GM23338 (cell line): ENCODE measurements around the gene RAD18.

Experiments
- CREB1 ChIP-seq: fragments of 250-450 bp; sonication (Bioruptor Pico); IDR thresholded peaks from 2 replicates; pipeline ENCODE4 v1.5.0; 2020; ENCODE audit warnings: low read depth, mild to moderate bottlenecking, moderate library complexity
- EZH2 ChIP-seq: fragments of 200-600 bp; sonication (generic); IDR thresholded peaks from one replicate; pipeline ENCODE4 v1.8.0; 2017; ENCODE audit warnings: antibody characterized with exemption, mild to moderate bottlenecking, low read depth; ENCODE audit not compliant: unreplicated experiment
- EZH2phosphoT487 ChIP-seq: fragments of 200-600 bp; sonication (generic); IDR thresholded peaks from one replicate; pipeline ENCODE4 v1.8.1; 2018; ENCODE audit warnings: antibody characterized with exemption; ENCODE audit not compliant: unreplicated experiment
- JUNB ChIP-seq: IDR thresholded peaks from one replicate; pipeline ENCODE4 v1.6.1; 2016; ENCODE audit warnings: antibody characterized with exemption; ENCODE audit not compliant: unreplicated experiment
- NANOG ChIP-seq: IDR thresholded peaks from 2 replicates; pipeline ENCODE4 v1.6.1; 2016; ENCODE audit warnings: antibody characterized with exemption, borderline replicate concordance
- POLR2AphosphoS5 ChIP-seq: IDR thresholded peaks from 2 replicates; pipeline ENCODE4 v1.6.1; 2016; ENCODE audit warnings: antibody characterized with exemption, low read depth
- STAT1 ChIP-seq: IDR thresholded peaks from one replicate; pipeline ENCODE4 v1.6.1; 2016; ENCODE audit warnings: antibody characterized with exemption; ENCODE audit not compliant: unreplicated experiment
- ZNF114 ChIP-seq: fragments of 250-450 bp; sonication (Bioruptor Pico); IDR thresholded peaks from 2 replicates; pipeline ENCODE4 v1.5.0; 2020; ENCODE audit warnings: mild to moderate bottlenecking, moderate library complexity
- ZNF331 ChIP-seq: fragments of 250-450 bp; sonication (Bioruptor Pico); IDR thresholded peaks from 2 replicates; pipeline ENCODE4 v1.5.0; 2020; ENCODE audit warnings: low read depth, mild to moderate bottlenecking, moderate library complexity
- ZNF462 ChIP-seq: fragments of 250-450 bp; sonication (Bioruptor Pico); IDR thresholded peaks from 2 replicates; pipeline ENCODE4 v1.5.0; 2020; ENCODE audit warnings: mild to moderate bottlenecking, moderate library complexity
- TF ChIP-seq, protein P1 (sequence below), 2 experiments: fragments of 200-600 bp in 1 of 2; sonication (generic) in 1 of 2; conservative IDR thresholded peaks; 2 replicates each; pipeline versions ENCODE4 v1.5.1 to v1.6.1; 2016 to 2017; ENCODE audit warnings: antibody characterized with exemption in 2 of 2, low read depth in 2 of 2, mild to moderate bottlenecking in 2 of 2, moderate library complexity in 1 of 2
- TF ChIP-seq, protein P2 (sequence below): IDR thresholded peaks from one replicate; pipeline ENCODE4 v1.6.1; 2018; ENCODE audit warnings: antibody characterized with exemption; ENCODE audit not compliant: unreplicated experiment

- TF ChIP-seq, protein P1, sequence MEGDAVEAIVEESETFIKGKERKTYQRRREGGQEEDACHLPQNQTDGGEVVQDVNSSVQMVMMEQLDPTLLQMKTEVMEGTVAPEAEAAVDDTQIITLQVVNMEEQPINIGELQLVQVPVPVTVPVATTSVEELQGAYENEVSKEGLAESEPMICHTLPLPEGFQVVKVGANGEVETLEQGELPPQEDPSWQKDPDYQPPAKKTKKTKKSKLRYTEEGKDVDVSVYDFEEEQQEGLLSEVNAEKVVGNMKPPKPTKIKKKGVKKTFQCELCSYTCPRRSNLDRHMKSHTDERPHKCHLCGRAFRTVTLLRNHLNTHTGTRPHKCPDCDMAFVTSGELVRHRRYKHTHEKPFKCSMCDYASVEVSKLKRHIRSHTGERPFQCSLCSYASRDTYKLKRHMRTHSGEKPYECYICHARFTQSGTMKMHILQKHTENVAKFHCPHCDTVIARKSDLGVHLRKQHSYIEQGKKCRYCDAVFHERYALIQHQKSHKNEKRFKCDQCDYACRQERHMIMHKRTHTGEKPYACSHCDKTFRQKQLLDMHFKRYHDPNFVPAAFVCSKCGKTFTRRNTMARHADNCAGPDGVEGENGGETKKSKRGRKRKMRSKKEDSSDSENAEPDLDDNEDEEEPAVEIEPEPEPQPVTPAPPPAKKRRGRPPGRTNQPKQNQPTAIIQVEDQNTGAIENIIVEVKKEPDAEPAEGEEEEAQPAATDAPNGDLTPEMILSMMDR (conservative IDR thresholded peaks at IDR 0.05; ENCODE audit: low read depth in 2 of 2), result no peak
- TF ChIP-seq, protein P2, sequence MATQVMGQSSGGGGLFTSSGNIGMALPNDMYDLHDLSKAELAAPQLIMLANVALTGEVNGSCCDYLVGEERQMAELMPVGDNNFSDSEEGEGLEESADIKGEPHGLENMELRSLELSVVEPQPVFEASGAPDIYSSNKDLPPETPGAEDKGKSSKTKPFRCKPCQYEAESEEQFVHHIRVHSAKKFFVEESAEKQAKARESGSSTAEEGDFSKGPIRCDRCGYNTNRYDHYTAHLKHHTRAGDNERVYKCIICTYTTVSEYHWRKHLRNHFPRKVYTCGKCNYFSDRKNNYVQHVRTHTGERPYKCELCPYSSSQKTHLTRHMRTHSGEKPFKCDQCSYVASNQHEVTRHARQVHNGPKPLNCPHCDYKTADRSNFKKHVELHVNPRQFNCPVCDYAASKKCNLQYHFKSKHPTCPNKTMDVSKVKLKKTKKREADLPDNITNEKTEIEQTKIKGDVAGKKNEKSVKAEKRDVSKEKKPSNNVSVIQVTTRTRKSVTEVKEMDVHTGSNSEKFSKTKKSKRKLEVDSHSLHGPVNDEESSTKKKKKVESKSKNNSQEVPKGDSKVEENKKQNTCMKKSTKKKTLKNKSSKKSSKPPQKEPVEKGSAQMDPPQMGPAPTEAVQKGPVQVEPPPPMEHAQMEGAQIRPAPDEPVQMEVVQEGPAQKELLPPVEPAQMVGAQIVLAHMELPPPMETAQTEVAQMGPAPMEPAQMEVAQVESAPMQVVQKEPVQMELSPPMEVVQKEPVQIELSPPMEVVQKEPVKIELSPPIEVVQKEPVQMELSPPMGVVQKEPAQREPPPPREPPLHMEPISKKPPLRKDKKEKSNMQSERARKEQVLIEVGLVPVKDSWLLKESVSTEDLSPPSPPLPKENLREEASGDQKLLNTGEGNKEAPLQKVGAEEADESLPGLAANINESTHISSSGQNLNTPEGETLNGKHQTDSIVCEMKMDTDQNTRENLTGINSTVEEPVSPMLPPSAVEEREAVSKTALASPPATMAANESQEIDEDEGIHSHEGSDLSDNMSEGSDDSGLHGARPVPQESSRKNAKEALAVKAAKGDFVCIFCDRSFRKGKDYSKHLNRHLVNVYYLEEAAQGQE, result no peak
- TF ChIP-seq ZNF114 (CRISPR knock-in tag), result no peak
- no peak for TF ChIP-seq JUNB
- no peak for TF ChIP-seq POLR2AphosphoS5
- no peak for TF ChIP-seq EZH2phosphoT487
- TF ChIP-seq EZH2, result no peak
- no peak for TF ChIP-seq NANOG
- no peak for TF ChIP-seq CREB1
- TF ChIP-seq STAT1, result no peak
- TF ChIP-seq ZNF331 (CRISPR knock-in tag), result no peak
- TF ChIP-seq ZNF462 (CRISPR knock-in tag), result no peak
These were observed 44.7 kb upstream of the RAD18 start for GRCh38 chr3:9007928-9008327.
